ENCODE data around the gene VTA1. TPM values are rescaled to one million over a fixed set of nuclear protein-coding genes. Genes with fewer than 3 reads are reported as not detected.

VTA1 gene
- total and polyA plus RNA-seq, 2 of the 4 experiments (the other 2 are of a cell fraction): 60.9 to 120 TPM

- no peaks in the 10 kb centered on the region for H3K9me3 ChIP-seq (ENCODE audit: control insufficient read depth, insufficient read depth, low read length)
- H3K36me3 ChIP-seq (ENCODE audit: control insufficient read depth, insufficient read depth, low read length): no peaks in the 10 kb centered on the region
- no peak overlapping the region for H4K5ac ChIP-seq (ENCODE audit: low read depth, low read length)
- in situ Hi-C loops (cut with MboI; ENCODE audit: low sequenced_read_pairs): no loop called here
- no peak overlapping the region for H2BK120ac ChIP-seq (ENCODE audit: low read depth, low read length)
- dilution Hi-C loops (cut with HindIII; ENCODE audit: low sequenced_read_pairs, unreplicated experiment): no loop called here
- POLR2A ChIA-PET (ENCODE audit: unreplicated experiment): no interaction called here
- H4K20me1 ChIP-seq (ENCODE audit: insufficient read depth, low read length): no peaks in the 10 kb centered on the region
- no peak overlapping the region for H4K8ac ChIP-seq (ENCODE audit: low read depth in 2 of 2, low read length in 2 of 2)
- H3K27ac ChIP-seq (ENCODE audit: insufficient read depth, low read length): no peak overlapping the region
- H2AFZ ChIP-seq (replicated peaks; ENCODE audit: low read length, poor library complexity): no peak overlapping the region
- H3K4me1 ChIP-seq (ENCODE audit: control insufficient read depth, insufficient read depth, low read length): no peaks in the 10 kb centered on the region
- ATAC-seq (ENCODE audit: low read depth): no peak
- no peaks in the 10 kb centered on the region for H3K9me1 ChIP-seq (ENCODE audit: insufficient read depth, low read length)
- no peak overlapping the region for H2BK5ac ChIP-seq (ENCODE audit: low read depth, low read length, poor library complexity, severe bottlenecking)
- no peak overlapping the region for H2BK20ac ChIP-seq (ENCODE audit: low read depth, low read length)
- H3K27me3 ChIP-seq (ENCODE audit: control insufficient read depth, insufficient read depth, low read length): peaks cover 2% of the 10 kb centered on the region; the same call in 1 of the 2 replicates
- H3K56ac ChIP-seq (ENCODE audit: extremely low read depth, insufficient read depth, low read length): no peak overlapping the region
- H3K14ac ChIP-seq (replicated peaks; ENCODE audit: low read depth, low read length): no peak overlapping the region
- H3K79me1 ChIP-seq (ENCODE audit: low read depth in 1 of 2, low read length in 2 of 2): no peaks in the 10 kb centered on the region
- H3K18ac ChIP-seq (ENCODE audit: low read depth, low read length): no peak overlapping the region
- no peak for DNase-seq
- TF ChIP-seq MAFK (IDR thresholded peaks at IDR 0.05; ENCODE audit: low read depth, low read length) (peak; percentile 70), CEBPB (IDR thresholded peaks at IDR 0.05; ENCODE audit: low read depth, low read length) (no peak)
- H3K4me2 ChIP-seq (ENCODE audit: low read depth, low read length): no peak overlapping the region
- intact Hi-C loops (cut with micrococcal nuclease): no loop called here
- H4K91ac ChIP-seq (ENCODE audit: insufficient read depth, low read depth, low read length): no peak overlapping the region
- H3K4me3 ChIP-seq (ENCODE audit: insufficient read depth, low read depth, low read length): no peak overlapping the region
- H2AK9ac ChIP-seq (replicated peaks; ENCODE audit: low read depth, low read length, poor library complexity): no peak overlapping the region
- no peak overlapping the region for H3K4ac ChIP-seq (ENCODE audit: low read depth, low read length)
- BruUV-seq (replicated peaks): no TSS peak
- CTCF ChIA-PET: interaction anchor here (0.7 to 1.7 kb wide), 2 partner anchors 8 to 36 kb away, joined by 3 to 6 read pairs; no protein-coding TSS in a partner anchor
- no peak overlapping the region for H3K9ac ChIP-seq (ENCODE audit: low read depth, low read length)
- no peak overlapping the region for H2AK5ac ChIP-seq (ENCODE audit: low read depth, low read length)
- no peak overlapping the region for H3K23ac ChIP-seq (ENCODE audit: low read depth, low read length)
- H2BK15ac ChIP-seq (ENCODE audit: low read depth, low read length): no peak overlapping the region
- WGBS, 2 experiments (ENCODE audit: extremely low coverage in 2 of 2, insufficient read length in 1 of 2): no CpG with 5 or more reads among the region's 3 CpGs
Observed at GRCh38 chr6:142121342-142121741, 25.7 kb upstream of the VTA1 start.

Data from IMR-90 (cell line).